ENCODE data around the gene GOLGA1. TPM values are rescaled to one million over a fixed set of nuclear protein-coding genes. Genes with fewer than 3 reads are reported as not detected.
"Not testable (repeated sequence)": the region's sequence is repeated elsewhere in the genome, so short reads cannot be mapped to it uniquely, and the experiment has no call there.

The GOLGA1 gene
- total RNA-seq, 1 experiment from 2014 or later: 9.6 TPM

DNA sequence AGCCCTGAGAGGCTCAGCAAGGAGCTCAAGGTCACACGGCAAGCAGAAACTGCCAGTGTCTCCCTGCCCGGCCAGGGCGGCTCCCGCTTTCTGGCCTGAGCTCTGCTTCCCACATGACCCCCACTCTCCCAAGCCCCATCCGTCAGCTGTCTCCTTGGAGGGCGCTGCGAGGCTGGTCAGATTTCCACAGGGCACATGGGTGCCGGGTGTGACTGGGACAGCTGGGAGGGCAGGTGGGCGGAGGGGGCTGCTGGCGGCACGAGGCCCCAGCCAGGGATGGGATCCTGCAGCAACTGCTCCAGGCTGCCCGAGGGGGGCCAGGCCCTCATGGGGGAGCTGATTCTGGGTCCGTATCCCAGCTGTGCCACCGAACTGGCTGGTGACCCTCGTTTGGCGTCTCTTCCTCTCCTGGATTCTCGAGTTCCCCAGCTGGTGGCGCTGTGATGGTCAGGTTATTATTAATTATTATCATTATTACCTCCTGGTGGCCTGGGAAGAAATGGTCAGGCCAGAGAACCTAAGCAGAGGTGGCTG lies 100.5 kb downstream of the GOLGA1 start:
- ChIA-PET POLR2A (interaction anchor here (0.6 to 1.7 kb wide), 7 partner anchors 16 to 69 kb away, joined by 3 to 7 read pairs (median 6); partner anchors contain the start of genes NR6A1 and OLFML2A), CTCF (interaction anchor here (0.6 to 12.7 kb wide), 41 partner anchors 10 to 465 kb away, joined by 3 to 323 read pairs (median 5); partner anchors contain the start of genes ARPC5L, NR6A1, OLFML2A and RPL35)
- Mint-ChIP-seq H3K4me3 (no peak overlapping the region), H3K9me3 (peaks cover 3% of the 10 kb centered on the region; the same call in 1 of the 2 replicates), H3K27ac (no peak overlapping the region), H3K4me1 (peaks cover 3% of the 10 kb centered on the region; the same call in 1 of the 2 replicates), H3K27me3 (ENCODE audit: low read depth) (no peaks in the 10 kb centered on the region), H3K36me3 (no peaks in the 10 kb centered on the region)
- ATAC-seq: peak; percentile 15
- peak; percentile 61 for DNase-seq (ENCODE audit: low spot score)
- TF ChIP-seq TEAD1 (CRISPR knock-in tag; IDR thresholded peaks at IDR 0.05) (no peak), USF2 (CRISPR knock-in tag; IDR thresholded peaks at IDR 0.05) (no peak), ATF1 (CRISPR knock-in tag; IDR thresholded peaks at IDR 0.05) (no peak), CREM (CRISPR knock-in tag; IDR thresholded peaks at IDR 0.05) (no peak), ZNF396 (CRISPR knock-in tag; IDR thresholded peaks at IDR 0.05; ENCODE audit: borderline replicate concordance) (no peak), NR2C2 (CRISPR knock-in tag; IDR thresholded peaks at IDR 0.05) (no peak)

- TF ChIP-seq MXD4 (CRISPR knock-in tag; IDR thresholded peaks at IDR 0.05; ENCODE audit: borderline replicate concordance): no peak
- TF ChIP-seq CTCF (IDR thresholded peaks at IDR 0.05): peak; percentile 70
- TF ChIP-seq FOXJ3 (CRISPR knock-in tag; IDR thresholded peaks at IDR 0.05; ENCODE audit: borderline replicate concordance): no peak
- no peak for TF ChIP-seq RELA (CRISPR knock-in tag; IDR thresholded peaks at IDR 0.05; ENCODE audit: borderline replicate concordance)
- TF ChIP-seq ZNF121 (CRISPR knock-in tag; IDR thresholded peaks at IDR 0.05): 0 out of 2 replicates have a peak, but pooled peaks have one; percentile 1
- TF ChIP-seq JAZF1 (CRISPR knock-in tag; IDR thresholded peaks at IDR 0.05): no peak
- TF ChIP-seq, protein P1, sequence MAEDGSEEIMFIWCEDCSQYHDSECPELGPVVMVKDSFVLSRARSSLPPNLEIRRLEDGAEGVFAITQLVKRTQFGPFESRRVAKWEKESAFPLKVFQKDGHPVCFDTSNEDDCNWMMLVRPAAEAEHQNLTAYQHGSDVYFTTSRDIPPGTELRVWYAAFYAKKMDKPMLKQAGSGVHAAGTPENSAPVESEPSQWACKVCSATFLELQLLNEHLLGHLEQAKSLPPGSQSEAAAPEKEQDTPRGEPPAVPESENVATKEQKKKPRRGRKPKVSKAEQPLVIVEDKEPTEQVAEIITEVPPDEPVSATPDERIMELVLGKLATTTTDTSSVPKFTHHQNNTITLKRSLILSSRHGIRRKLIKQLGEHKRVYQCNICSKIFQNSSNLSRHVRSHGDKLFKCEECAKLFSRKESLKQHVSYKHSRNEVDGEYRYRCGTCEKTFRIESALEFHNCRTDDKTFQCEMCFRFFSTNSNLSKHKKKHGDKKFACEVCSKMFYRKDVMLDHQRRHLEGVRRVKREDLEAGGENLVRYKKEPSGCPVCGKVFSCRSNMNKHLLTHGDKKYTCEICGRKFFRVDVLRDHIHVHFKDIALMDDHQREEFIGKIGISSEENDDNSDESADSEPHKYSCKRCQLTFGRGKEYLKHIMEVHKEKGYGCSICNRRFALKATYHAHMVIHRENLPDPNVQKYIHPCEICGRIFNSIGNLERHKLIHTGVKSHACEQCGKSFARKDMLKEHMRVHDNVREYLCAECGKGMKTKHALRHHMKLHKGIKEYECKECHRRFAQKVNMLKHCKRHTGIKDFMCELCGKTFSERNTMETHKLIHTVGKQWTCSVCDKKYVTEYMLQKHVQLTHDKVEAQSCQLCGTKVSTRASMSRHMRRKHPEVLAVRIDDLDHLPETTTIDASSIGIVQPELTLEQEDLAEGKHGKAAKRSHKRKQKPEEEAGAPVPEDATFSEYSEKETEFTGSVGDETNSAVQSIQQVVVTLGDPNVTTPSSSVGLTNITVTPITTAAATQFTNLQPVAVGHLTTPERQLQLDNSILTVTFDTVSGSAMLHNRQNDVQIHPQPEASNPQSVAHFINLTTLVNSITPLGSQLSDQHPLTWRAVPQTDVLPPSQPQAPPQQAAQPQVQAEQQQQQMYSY (CRISPR knock-in tag; IDR thresholded peaks at IDR 0.05): no peak
- no peak overlapping the region for H3K4me3 Mint-ChIP-seq
- H3K36me3 Mint-ChIP-seq: no peaks in the 10 kb centered on the region
- peaks cover 3% of the 10 kb centered on the region; the same call in 1 of the 2 replicates for H3K9me3 Mint-ChIP-seq
- ChIA-PET POLR2A (interaction anchor here (1.0 to 1.7 kb wide), 5 partner anchors 17 to 68 kb away, joined by 3 to 7 read pairs (median 4); partner anchors contain the start of gene NR6A1), CTCF (interaction anchor here (0.6 to 12.7 kb wide), 38 partner anchors 9 to 464 kb away, joined by 3 to 323 read pairs (median 6); partner anchors contain the start of genes ARPC5L, NR6A1, OLFML2A and RPL35)
- H3K4me1 Mint-ChIP-seq: peaks cover 3% of the 10 kb centered on the region; the same call in 1 of the 2 replicates
- peak; percentile 90 for ATAC-seq
- no peaks in the 10 kb centered on the region for H3K27me3 Mint-ChIP-seq (ENCODE audit: low read depth)
- H3K27ac Mint-ChIP-seq: peak overlapping the region; percentile 51
- peak; percentile 74 for DNase-seq (ENCODE audit: low spot score)
Measured at GRCh38 chr9:124839612-124840299, 101.1 kb downstream of the GOLGA1 start.

GRCh38 chr9:124838567-124839275 lies 102.2 kb downstream of the GOLGA1 start:
- CTCF ChIA-PET: interaction anchor here (1.2 to 12.7 kb wide), 15 partner anchors 8 to 302 kb away, joined by 3 to 323 read pairs (median 11); partner anchors contain the start of genes NR6A1, OLFML2A and WDR38
- H3K36me3 Mint-ChIP-seq; H3K4me3 Mint-ChIP-seq; H3K27me3 Mint-ChIP-seq (ENCODE audit: low read depth); H3K4me1 Mint-ChIP-seq; H3K27ac Mint-ChIP-seq; H3K9me3 Mint-ChIP-seq; ATAC-seq; DNase-seq (ENCODE audit: low spot score): not testable (repeated sequence)
- POLR2A ChIA-PET: interaction anchor here (0.6 to 1.7 kb wide), 3 partner anchors 28 to 124 kb away, joined by 3 to 6 read pairs (median 4); no protein-coding TSS in a partner anchor

All from WTC11 (cell line).